ENCODE measurements around the gene PRMT1.

DNA sequence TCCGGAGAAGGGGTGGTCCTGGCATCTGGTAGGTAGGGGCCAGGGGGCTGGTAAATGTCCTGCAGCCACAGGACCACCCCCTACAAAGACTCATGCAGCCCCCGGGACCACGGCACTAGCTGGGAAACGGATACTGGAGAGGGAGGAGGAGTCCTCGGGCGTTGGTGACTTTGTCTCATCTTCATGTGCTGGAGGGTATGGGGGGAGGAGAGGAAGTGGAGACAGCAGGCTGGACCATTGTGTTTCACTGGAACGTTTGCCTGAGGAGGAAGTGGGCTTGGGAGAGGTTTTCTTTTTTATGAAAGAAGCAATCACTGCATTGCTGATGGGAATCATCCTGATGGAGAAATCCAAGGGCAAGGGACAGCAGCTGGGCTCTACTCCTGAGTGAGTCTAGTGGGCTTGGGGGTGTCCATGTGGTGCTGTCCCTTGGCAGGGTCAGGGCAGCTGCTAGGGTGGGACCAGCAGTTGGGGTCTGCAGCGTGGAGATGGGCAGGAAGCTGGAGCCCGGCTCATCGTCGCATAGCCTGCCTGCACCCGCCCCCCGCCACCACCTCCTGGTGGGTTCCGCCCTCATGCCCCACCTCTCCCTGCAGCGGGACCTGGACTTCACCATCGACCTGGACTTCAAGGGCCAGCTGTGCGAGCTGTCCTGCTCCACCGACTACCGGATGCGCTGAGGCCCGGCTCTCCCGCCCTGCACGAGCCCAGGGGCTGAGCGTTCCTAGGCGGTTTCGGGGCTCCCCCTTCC lies 10.7 kb downstream of the PRMT1 start:
- TF ChIP-seq CTCF (IDR thresholded peaks at IDR 0.05): no peak
- TF ChIP-seq POLR2A (IDR thresholded peaks at IDR 0.05): no peak

All from uterus (tissue), 2 donors.